ENCODE measurements around the gene DPP6.

DPP6 gene

DNA sequence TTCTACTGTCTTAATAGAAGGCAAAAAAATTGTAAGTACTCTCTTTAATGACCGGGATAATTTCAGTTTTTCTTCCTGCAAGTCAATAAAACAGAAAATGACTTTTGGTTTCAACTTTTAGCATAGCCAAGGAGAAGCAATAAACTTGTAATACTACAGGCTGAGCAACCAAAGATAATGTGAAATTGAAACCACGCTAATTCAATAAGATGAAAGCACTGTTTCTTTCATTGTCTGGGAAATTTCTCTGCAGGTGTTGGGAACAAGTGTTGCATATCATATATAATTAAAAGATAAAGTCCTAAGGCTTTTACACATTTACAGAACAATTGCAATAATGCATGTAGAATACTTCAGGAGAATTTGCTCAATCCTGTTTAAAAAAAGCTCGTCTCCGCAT, 488.4 kb downstream of the DPP6 start:
- DNase-seq (ENCODE audit: low read depth): no peak

DNA sequence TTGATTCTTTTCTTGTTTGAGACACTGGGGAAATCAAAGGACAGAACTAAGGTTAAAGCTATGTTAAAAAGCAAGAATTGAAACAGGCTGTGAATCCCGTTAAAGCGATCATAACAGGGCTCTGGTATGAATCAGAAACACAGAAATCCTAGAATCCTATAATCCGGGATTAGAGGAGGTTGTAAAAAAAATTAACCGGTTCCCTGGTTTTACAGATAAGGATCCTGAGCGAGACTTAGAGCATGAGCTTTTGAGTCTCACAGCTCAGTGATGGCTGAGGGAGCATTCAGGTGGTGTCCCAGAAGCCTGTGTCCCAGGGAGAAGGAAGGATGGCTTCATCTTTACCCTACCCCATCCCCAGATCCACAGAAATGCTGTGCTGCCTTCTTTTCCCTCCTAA, 489.4 kb downstream of the DPP6 start:
- DNase-seq (ENCODE audit: low read depth): no peak

DNA sequence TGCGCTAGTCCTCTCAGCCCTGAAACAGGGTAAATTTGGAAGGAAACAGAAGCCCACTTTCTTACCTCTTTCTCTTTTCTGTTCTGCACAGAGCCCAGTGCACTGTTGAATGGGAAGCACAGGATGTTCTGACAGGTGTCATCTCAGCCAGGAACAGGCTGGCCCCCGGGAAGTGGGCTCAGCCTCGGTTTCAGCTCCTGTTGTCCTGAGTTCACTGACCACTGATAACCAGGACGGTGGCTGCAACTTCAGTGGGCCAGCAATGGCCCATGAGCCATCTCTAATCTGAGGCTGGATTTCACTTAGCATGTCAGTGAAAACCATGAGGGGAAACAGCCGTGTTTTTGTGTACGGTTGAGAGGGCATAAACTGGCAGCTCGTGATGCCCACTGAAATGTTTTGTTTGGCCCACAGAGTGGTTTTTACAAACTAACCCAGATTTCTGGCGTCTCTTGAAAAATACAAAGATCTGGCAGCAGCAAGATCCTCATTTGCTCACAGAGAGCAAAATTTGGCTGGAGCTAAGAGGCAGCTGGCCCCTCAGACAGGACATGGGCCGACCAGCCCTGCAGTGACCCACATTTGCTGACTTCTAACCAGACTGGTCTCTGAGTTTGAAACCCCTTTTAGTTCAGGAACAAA, 494.9 kb downstream of the DPP6 start:
- no peak for DNase-seq (ENCODE audit: low read depth)

DNA sequence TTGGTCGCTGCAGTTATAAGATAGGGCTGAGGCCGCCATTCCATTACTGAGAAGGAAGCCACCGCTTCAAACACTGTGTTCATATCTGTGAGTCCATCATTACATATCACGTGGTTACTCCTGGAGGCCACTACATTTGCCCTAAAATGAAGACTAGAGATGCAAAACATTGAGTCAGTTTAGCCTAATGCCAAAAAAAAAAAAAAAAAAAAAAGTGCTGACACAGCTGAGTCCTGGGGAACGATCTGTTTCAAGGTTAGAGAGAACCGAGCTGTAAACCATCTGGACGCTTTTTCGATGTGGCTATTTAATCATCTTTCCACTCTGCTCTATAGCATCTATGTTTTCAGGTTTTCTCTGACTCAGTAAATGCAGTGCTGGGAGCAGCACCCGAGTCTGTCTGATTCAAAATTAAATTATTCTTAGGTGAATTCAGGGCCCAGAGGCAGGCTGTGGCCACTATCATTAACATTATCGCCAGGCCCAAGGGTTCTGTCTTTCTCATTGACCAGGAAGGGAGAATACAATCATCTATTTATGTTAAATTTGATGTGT, 501.6 kb downstream of the DPP6 start:
- DNase-seq (ENCODE audit: low read depth): no peak

DNA sequence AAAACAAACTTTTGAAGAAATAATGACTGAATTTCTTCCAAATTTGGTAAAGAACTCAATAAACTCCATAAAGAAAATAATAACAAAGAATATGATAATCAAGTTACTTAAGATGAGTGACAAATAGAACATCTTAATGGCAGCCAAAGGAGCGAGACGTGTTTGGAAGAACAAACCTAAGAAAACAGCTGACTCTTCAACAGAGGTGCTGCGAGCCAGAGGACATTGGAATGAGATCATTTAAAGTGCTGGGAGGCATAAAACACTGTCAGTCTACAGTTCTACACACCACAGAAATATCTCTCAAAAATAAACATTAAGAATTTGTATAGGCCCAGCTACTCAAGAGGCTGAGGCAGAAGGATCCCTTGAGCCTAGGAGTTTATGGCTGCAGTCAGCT, 507.3 kb downstream of the DPP6 start:
- no peak for DNase-seq (ENCODE audit: low read depth)

DNA sequence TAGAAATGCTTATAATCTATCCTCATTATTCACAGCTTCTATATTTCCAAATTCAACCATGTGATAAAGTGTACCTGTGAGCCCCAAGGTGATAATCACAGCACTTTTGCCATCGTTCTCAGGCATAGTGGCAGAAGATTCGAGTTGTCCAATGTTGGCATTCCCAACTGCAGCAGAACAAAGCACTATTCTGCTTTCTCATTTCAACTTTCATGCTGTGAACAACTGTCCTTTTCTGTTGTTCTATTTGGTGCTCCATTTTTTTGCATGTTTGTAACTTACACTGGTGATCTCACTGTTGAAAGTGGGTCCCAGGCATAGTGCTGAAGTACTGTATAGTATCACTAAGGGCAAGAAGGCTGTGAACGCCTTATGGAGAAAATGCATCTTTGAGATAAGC, 512.5 kb downstream of the DPP6 start:
- DNase-seq (ENCODE audit: low read depth): no peak

DNA sequence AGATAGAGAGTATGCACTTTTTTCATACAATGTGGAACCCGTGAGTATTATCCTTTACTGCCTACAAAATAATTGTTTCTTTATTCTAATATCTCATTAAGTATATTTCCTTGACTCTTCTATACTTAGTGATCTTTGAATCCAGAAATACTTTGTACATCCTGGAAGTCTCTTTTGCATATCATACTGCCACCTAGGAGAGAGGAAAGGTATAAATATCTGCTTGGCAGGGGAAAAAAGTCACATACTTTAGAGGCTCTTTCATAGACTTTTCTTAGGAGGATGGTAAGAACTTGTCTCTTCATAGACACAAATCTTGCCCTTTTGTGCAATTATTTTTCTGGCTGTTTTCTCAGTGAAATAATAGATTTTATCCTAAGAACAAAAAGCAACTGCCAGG, 514.7 kb downstream of the DPP6 start:
- no peak for DNase-seq (ENCODE audit: low read depth)

DNA sequence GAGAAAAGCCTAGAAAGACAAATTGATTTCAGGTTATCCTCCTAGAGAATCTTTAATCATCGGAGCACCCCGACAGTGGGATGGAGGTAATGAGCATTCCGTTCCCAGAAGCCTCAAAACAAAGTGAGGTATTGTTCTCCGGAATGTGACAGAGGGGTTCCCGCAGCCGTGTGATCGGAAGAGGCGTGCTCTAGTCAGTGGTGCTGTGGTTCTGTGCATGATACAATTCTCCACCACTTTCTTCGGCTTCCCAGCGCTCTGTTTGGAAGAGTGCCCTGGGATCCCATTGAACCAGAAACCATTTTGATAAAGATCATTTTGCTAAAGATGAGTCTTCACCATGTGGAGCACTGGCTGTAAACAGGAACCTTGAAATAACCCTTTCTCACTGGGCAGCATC, 516.1 kb downstream of the DPP6 start:
- DNase-seq (ENCODE audit: low read depth): no peak

DNA sequence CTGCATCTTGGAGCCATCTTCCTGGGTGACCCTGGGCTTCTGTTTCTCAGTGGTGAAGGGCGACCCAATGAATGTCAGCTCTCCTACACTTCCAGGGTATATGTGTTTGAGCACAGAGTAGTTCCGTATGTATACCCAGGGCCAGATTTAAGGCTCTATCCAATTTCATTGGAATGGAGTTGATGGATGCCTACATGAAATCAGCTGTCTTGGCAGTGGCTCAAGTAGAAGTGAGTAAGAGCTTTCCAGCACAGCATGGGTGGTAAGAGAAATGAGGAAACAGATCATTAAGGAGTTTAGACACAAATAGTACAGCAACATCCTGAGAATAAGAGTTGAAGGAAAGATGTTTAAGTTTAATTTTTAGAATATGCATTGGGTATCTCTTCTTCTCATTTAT, 517.7 kb downstream of the DPP6 start:
- no peak for DNase-seq (ENCODE audit: low read depth)

DNA sequence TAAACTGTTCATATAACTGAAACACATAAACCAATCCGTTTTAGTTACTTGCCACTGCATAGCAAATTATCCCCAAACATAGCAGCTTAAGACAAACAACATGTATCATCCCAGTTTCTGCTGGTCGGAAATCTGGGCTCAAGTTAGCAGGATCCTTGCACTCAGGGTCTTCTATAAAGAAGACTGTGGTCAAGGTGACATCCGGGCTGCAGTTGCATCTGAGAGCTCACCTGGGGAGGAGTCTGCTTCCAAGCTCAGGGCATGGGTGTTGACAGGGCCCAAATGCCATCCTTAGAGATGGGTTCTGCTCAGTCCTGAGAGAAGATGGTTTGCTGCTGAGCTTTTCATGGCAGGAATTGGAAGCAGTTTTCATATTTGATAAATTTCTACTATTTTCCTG, 519.6 kb downstream of the DPP6 start:
- DNase-seq (ENCODE audit: low read depth): no peak

DNA sequence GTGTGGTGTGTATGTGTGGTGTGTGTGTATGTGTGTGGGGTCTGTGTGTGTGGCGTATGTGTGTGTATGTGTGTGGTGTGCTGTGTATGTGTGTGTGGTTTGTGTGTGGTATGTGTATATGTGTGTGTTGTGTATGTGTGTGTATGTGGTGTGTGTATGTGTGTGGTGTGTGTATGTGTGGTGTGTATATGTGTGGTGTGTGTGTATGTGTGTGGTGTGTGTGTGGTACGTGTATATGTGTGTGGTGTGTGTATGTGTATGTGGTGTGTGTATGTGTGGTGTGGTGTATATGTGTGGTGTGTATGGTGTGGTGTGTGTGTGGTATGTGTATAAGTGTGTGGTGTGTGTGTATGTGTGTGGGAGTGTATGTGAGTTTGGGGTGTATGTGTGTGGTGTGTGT, 522.0 kb downstream of the DPP6 start:
- DNase-seq (ENCODE audit: low read depth): no peak

DNA sequence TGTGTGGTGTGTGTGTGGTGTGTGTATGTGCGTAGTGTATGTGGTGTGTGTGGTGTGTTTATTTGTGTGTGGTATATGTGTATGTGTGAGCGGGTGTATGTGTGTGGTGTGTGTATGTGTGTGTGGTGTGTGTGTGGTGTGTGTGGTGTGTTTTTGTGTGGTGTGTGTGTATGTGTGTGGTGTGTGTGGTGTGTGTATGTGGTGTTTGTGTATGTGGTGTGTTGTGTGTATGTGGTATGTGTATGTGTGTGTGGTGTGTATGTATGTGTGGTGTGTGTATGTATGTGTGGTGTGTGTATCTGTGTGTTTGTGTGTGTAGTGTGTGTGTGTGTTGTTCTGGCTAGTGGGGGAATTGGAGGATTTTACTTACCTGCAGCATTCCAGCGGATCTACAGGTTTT, 523.3 kb downstream of the DPP6 start:
- no peak for DNase-seq (ENCODE audit: low read depth)

DNA sequence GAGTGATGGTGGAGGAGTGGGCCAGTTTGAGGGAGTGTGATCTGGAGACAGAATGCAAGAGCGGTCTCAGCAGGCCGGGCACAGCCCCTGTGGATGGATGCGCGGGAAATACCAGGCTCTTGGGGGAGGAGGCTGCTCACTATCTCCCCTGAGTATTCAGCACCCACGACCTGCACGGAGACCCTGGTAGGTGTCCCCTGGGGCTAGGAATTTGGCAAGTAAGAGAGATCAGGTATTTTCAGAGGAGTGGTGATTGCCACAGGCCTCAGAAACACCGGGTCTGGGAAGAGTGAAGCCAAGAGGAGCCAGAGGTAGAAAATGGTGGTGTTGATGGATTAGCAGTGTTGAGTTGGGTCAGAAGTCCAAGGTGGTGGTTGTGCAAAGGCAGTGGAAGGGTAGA, 524.4 kb downstream of the DPP6 start:
- DNase-seq (ENCODE audit: low read depth): no peak

DNA sequence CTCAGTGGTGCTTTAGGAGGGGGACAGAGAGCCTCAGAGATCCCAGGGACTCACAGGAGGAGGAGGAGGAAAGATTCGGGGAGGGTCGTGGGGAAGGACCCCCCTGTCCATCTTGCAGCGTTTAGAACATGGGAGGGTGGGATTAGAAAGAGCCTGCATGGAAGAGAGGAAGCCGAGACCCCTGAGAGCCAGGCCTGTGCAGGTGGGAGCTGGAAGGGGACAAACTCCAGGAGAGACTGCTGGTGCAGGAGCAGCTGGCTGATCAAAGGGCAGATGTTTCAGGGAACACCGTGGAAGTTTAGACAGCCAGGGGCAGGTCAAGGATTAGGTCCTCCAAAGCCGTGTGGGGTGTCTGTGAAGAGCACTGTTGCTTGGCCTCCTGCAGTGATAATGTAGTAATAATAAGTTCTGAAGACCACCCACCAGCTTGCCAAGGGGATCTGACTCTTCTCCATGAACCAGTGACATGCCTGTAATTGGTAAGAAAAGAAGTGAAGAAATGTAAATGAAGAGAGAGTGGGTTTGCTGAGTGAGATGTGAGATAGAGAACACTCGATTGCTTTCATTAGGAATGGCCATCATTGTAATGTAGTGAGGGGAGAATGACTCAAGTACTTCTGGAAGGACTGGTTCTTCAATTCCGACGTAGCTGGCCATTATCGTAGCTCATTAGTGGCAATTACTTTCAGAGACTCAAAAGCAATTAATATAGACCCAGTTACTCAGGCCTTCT, 525.1 kb downstream of the DPP6 start:
- no peak for DNase-seq (ENCODE audit: low read depth)

DNA sequence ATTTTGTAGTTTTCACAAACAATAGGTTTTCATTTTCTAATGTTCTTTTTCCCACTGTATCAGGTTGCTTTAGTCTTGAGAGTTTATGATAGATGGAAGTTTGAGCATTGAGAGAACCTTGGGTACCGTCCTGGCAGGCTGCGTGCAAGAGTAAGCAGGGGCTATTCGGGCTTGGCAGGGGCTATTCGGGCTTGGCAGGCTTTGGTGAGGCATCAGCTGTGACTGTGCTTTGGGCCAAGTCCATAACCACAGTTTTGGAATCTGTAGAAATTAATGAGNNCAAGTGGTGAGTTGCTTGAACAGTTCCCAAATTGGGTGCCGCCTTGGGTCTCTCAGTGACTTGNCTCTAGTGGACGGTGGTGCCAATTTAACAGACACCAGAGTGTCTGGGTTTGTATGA, 526.1 kb downstream of the DPP6 start:
- no peak for DNase-seq (ENCODE audit: low read depth)

DNA sequence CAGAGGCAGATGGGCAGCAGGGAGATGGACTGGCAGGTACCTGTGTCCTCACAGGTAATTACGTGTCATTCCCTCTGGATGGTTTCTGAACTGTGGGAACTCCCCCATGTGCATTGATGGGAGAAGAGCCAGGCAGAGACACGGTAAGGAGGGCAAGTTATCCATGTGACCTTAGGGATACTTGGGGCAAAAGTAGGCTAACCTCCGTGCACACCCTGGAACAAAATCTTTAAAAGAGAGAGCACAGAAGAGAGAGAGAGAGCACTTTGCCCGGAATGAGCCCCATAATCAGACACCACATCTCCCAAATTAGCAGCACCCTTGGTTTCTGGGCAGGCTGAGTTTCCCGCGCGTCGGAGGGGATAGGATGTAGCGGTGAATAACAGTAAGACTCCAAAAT, 527.5 kb downstream of the DPP6 start:
- DNase-seq (ENCODE audit: low read depth): no peak

DNA sequence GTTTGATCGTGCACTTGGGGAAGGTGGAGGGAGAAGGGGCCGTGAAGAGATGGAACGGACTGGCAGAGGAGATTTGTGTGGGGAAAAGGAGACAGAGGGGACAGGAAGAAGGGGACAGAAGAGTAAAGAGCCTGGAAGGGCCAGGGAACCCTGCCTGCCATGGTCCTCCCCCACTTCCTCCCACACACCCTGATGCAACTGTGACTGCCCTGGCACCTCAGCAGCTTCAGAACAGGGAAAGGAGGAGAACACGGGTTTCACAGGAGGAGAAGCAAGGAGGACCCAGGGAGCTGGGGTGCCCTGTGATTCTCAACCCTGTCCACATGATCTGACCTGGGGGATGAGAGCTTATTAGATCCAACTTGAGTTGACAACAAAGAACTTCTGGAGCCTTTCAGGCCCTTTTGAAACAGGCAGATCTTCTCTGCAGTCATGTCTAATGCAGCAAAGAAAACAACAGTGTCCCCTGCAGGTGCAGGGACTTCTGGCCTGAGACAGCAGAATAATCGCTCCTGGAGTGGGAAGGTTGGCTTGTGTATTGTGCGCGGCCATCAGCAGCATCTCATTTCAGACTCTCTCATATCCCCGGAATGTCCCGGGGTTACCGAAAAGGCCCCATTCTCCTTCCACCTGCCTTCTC, 529.2 kb downstream of the DPP6 start:
- no peak for DNase-seq (ENCODE audit: low read depth)

DNA sequence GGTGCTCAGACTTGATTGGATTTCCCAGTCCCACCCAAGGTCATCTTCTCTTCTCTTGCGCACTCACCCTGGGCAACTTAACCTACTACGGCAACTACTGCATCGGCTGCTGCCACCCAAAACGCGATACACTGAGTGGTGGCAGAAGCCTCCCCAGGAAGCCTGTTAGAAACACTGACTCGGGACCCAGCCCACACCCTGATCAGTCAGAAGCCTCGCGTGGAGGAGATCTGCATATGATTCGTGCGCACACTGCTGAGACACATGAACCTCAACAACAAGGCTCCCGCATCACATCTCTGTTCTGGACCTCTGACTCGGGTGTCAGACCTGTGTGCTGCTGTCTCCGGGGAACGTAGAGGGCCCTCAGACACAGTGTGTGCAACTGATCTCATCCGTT, 531.3 kb downstream of the DPP6 start:
- no peak for DNase-seq (ENCODE audit: low read depth)

DNA sequence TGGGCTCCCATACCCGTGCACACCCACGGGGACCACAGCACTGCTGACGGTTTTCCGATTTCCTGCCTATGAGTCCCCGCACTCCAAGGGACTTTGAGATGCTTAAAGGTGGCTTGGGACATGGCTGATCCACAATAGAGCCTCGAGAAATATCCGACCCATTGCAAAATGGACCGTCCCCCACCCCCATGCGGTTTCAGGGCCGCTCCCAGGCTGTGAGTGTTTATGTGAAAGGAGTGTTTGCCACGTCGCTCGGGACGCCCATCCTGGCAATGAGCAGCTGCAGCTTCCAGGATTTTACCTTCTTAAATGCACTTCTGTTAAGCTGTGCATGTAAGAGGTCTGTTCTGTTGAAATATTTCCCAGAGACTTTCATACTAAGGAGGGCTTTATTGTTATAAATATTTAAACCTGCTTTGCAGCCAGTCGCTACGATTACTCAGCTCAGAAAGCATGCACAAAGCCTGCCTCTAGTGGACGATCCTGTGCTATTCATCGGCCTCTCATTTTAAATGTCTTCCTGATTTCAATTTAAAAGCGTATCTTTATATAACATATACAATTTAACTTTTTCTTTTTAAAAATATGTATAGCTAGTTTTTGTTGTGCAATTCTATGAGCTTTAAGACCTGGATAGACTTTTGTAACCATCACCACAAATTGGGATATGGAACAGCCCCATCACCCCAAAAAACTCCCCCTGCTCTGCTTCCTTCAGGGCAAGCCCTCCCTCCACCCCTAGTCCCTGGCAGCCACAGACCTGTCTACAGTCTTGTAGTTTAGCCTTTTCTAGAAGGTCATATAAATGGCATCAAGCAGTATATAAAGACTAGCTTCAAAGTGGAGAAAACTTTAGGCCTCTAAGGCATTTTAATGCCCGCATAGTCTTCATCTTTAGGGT, 532.4 kb downstream of the DPP6 start:
- no peak for DNase-seq (ENCODE audit: low read depth)

DNA sequence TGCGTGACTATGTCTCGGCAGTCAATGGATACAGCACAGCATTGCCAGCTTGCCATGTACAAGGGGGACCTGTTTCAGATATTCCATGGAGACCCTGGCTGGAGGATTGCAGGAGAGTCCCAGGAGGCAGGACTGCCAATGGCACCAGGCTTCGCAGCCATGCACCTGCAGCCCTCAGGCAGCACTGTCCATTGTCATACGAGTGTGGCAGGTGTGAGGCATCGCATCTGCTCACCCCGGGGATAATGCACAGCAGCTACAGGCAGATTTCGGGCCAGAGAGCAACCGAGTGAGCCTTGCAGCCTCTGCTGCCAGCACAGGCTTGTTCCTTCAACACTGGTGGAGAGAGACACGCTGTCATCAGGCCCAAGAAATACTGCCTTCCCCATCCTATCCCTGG, 535.6 kb downstream of the DPP6 start:
- DNase-seq (ENCODE audit: low read depth): no peak

DNA sequence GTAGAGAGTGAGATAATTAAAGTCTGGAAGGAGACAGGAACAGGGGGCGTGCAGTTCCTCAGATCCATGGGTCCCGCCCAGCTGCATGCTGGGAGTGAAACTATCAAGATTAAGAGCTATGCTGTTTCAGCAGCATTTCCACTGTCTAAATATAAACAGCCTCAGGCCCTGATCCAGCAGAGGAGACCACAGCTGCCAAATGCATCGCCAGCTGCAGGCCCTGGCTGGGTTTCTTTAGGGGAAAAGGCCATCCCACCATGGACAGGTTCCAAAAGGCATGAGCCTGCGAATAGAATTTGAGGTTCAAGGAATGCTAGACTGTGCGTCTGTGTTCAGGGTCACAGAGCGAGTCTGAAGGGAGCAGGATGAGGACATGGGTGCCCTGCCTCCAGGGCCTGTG, 539.3 kb downstream of the DPP6 start:
- no peak for DNase-seq (ENCODE audit: low read depth)

DNA sequence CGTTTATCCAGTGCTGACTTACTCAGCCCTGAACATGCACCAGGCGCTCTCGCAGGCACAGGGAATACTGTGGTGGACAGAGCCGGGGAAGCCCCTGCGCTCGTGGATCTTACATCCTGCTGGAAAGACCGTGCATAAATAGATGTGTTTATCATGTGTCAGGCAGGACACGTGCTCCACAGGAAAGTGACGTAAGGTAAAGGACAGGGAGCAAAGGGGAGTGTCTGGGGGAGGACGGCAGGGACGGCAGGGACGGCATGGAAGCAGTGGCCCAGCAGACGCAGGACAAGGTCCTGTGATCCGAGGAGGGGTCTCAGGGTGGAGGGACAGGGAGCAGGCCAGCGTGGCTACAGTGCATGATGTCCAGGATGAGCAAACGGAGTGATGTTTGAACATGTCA, 540.2 kb downstream of the DPP6 start:
- no peak for DNase-seq (ENCODE audit: low read depth)
